Activated CD4-positive, alpha-beta T cell treated with anti-CD3 and anti-CD28 coated beads, Interleukin-2, amount 50 U/mL, for 4 hours (primary cell): ENCODE data around the gene GNAQ.
"Not testable (repeated sequence)": the region's sequence is repeated elsewhere in the genome, so short reads cannot be mapped to it uniquely, and the experiment has no call there.

Experiments
- DNase-seq, 2 experiments: peaks; one replicate each; pipeline ENCODE4 v3.0.0-alpha.2; 2020

The GNAQ gene

GRCh38 chr9:77896938-77897667 is 134.5 kb downstream of the GNAQ start:
- no peak for DNase-seq

GRCh38 chr9:77896269-77896937 is 135.2 kb downstream of the GNAQ start:
- no peak for DNase-seq

DNA sequence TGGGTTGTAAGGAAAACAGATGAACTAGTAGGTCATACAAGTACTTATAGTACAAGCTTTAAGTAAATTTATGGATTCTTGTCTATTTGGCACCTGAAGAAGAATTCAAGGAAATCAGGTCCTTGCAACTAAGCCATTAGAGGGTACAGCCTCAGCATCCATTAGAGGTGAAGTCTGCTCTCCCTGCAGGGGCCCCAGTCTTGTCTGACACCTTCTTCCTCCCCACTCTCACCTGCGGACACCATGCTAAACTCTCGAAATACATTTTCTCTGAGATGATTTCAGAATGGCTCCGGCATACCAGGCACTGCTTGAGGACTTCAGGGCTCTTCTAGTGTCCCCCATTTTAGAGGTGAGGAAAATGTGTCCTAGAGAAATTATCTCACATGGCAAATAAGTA is 137.9 kb downstream of the GNAQ start:
- DNase-seq = no peak

DNA sequence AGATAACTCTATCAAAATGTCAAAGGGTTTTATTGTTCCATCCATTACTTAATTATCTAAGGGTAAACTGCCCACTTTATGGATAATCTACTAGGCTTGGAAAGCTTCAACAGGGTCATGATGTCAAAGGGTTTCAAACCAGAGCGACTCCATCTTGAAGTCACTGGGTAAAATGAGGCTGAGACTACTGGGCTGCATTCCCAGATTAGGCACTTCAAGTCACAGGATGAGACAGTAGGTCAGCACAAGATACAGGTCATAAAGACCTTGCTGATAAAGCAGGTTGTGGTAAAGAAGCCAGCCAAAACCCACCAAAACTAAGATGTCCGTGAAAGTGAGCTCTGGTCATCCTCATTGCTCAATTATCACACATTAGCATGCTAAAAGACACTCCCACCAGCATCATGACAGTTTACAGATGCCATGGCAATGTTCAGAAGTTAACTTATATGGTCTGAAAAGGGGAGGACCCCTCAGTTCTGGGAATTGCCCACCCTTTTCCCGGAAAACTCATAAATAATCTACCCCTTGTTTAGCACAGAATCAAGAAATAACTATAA is 138.6 kb downstream of the GNAQ start:
- DNase-seq = no peak

GRCh38 chr9:77892171-77892570 is 139.4 kb downstream of the GNAQ start:
- DNase-seq = no peak

DNA sequence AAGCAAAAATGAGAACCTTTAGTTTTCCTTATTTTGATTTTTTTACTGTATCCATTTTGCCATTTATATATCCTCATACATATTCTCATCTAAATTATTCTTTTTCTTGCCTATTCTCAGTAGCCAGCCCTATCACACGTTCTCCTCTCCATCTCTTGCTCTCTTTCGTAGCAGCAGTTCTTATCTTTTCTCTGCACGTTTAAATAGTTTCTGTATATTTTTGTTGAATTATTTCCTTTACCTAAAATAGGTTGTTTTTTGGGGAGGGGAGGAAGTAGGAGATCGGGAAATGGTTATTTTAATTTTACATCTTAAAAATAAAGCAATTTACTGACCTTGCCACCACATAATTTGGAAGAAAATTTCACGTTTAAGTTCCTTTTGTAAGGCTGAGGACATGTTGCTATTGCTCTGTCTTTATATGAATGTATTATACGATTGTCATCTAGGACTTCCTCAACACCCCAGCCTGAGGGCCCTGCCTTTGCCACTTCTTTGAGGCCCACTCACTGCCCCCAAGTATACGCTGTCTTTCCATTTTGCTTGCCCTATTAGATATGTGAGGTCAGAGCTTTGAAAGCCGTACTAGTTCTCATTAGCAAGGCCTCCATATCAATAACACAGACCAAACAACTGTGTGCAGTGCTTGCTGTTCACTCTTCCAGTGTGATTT is 140.3 kb downstream of the GNAQ start:
- no peak for DNase-seq

- DNase-seq = no peak
Measured at GRCh38 chr9:77887662-77888061, 143.9 kb downstream of the GNAQ start.

DNA sequence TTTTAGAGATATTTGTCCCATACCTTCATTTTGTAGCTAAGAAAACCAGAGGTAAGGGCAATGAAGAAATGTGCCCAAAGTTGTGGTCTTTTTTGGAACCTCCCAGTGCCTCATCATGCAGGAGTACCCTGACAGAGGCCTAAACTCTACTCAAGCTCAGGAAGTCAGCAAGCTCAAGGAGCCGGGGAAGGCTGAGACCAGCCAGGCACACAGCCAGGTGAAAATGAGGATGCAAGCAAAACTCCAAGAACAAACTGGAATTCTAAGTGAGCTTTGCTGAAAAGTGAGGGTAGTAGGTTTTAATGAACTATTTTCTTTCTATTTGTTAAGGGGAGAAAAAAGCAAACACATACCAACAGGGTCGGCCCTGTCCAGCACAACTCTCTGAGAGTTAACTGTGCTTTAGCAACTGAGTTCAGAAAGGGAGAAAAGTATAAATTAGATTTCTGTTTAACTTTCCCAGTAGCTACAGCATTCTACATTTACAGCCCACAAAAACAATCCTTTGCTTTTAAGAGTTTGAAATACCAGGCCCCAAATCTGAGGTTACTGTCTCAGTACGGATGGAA is 146.4 kb downstream of the GNAQ start:
- DNase-seq = no peak

GRCh38 chr9:77883846-77884771 is 147.5 kb downstream of the GNAQ start:
- DNase-seq = no peak

DNA sequence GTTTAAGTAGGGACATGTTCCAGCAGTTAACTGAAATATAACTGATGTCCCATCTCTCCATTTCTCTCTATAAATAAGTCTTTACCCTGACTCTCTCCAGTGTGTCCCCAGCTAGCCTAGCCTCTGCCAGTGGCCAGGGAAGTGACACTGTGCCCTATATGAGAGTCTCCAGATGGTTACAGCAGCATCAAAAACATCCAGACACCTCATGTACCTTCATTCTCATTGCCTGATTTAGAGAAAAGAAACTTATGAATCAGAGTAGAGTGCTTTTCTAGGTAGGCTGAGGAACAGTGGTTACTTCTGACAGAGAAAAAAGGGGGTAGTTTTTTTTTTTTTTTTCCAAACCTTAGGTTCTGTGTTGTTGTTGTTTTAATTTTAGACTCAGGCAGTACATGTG is 148.5 kb downstream of the GNAQ start:
- no peak for DNase-seq

DNA sequence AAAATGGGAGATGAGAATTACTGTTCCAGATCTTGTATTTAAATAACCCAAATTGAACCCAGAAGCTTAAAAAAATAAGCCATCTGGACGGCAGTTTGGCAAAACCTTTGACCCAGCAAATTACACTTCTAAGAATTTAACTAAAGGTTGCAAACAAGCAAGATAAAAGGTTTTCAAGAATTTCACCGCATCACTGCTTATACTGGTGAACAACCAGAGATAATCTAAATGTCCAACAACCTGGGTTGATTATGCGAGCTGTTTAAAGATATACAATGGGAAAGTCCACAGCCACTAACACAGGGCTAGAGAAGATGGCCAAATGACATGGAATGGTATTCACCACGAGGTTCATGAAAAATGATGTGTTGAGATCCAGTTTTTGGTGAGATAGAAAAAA is 149.3 kb downstream of the GNAQ start:
- no peak for DNase-seq

- not testable (repeated sequence) for DNase-seq
Measured at GRCh38 chr9:77881634-77882033, 150.0 kb downstream of the GNAQ start.

GRCh38 chr9:77881111-77881510 is 150.5 kb downstream of the GNAQ start:
- DNase-seq = no peak

DNA sequence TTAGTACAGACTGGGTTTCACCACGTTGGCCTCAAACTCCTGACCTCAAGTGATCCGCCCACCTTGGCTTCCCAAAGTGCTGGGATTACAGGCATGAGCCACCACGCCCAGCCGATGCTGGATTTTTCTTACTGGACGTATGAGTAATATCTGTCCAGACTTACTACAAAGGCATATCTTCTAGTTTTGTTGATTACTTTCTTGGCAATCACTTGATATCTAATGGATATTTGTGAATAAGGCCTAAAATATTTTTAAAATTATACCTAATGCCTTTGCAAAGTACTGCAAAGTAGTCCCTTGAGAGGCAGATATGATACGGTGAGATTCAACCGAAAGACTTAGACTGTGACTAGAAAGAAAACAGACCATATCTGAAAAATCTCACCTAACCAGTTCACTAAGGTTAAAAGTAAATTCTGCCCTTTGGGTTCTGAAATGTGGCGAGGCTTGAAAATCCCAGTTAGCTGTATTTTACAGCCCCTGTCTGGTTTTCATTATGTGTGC is 152.1 kb downstream of the GNAQ start:
- no peak for DNase-seq

- not testable (repeated sequence) for DNase-seq
Measured at GRCh38 chr9:77878793-77879192, 152.8 kb downstream of the GNAQ start.

GRCh38 chr9:77877976-77878375 is 153.6 kb downstream of the GNAQ start:
- DNase-seq = no peak

DNA sequence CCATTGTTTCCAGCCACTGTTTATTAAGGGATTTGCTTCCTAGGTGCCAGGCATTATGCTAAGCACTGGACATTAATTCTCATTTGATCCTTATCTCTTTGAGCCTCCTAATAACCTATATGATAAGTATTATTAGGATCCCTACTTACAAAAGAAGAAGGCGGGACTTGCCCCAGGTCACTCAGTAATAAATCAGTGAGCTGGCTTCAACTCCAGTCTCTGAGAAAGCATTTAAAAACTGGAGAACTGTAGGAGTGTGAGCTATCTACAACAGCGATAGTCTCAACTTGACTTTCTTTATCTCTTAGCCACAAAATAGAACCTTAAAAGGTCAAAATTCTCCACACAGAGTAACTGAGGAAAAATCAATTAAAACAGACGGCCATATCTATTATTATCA is 155.0 kb downstream of the GNAQ start:
- DNase-seq = no peak

DNA sequence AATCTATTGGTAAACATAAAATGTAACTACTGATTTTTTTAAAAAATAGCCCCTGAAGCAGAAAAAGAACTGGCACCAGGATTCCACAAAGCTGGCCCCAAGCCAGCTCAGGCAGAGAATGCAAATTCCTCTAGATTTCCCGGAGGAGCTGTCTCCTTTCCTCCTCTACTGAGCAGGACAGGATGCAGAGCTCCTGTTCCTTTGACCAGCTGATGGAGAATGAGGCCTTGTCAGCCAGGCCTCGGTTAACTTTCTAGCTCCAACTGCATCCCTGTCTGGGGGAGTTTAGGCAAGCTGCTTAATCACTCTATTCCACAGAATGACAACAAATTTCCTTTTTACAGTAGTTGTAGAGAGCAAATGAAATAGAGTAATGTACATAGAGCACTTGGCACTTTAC is 155.5 kb downstream of the GNAQ start:
- DNase-seq = no peak

DNA sequence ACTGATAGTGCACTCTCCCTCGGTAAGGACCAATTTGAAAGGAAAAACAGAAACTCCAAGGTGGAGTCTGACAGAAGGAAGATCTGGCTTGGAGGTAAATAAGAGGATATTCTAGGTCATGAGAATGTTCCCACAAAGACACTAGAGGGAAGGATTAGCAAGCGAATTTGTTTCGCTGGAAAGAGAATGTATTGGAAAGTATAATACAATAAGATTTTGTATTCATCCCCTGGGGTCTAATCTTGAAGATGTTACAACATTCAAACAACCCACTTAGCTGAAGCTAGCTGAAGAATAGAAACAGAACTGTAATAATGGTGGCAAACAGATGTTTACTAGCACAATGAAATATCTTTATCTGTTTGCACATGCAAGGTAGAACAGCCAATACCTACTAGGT is 158.7 kb downstream of the GNAQ start:
- no peak for DNase-seq

DNA sequence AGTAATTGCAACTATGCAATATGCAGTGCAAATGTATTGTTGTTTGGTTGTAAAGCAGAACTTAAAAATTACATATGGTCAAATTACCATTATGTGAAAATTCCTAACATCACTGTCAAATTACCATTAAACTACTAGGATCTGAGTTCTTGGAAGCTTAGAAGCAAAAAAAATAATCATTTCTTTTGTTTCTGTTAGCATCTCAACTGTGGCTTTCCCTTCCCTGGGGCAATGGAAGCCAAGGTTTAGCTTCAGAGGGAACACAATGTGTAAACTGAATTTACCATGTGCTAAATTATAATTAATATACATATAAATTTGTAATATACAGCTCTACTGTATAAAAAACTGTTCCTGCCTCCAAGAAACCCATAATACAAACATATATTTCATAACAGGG is 159.4 kb downstream of the GNAQ start:
- DNase-seq = no peak

DNA sequence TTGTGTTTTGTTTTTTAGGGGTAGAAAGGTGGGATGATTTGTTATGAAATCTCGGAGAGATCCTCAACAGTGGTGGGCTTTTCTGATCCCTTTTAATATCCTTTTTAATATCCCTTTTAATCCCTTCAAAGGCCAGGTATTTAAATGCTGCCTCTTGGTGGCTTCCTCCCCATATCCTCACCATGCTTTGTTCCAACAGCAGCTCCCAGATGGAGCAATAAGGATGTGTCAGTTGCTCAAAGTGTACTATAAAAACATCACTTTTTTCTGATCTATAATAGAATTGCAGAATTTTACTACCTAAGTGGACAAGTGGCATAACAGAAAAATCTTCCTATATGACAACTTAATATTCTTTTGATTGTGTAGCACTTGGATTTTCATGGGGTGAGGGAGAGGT is 160.1 kb downstream of the GNAQ start:
- DNase-seq = no peak

GRCh38 chr9:77866878-77867277 is 164.7 kb downstream of the GNAQ start:
- DNase-seq = no peak
